Measurements from ENCODE around the gene C9orf50. TPM values are rescaled to one million over a fixed set of nuclear protein-coding genes. Genes with fewer than 3 reads are reported as not detected.

C9orf50 gene
- total RNA-seq, 1 donor from 2014 or later, result not detected

DNA sequence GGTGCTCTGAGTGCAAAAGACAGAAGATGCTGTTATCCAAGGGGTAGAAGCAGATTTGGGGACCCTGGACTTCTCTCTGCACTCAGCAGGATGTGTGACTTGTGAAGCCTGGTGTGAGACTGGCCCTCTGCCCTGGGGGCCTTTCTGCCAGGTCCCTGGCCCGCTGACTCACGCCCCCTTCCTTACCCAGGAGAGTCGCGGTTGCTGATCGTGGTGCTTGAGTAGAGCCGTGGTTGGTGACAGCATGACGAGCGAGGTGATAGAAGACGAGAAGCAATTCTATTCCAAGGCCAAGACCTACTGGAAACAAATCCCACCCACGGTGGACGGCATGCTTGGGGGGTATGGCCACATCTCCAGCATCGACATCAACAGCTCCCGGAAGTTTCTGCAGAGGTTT is 11.6 kb upstream of the C9orf50 start:
- H3K36me3 Mint-ChIP-seq (ENCODE audit: low read depth), result peaks cover 42% of the 10 kb centered on the region
- intact Hi-C loops (cut with micrococcal nuclease), result no loop called here
- no peaks in the 10 kb centered on the region for H3K9me3 Mint-ChIP-seq
- H3K27ac Mint-ChIP-seq, result no peak overlapping the region
- H3K27me3 Mint-ChIP-seq, result no peaks in the 10 kb centered on the region
- H3K4me3 Mint-ChIP-seq, result no peak overlapping the region
- DNase-seq, result no peak
- H3K4me1 Mint-ChIP-seq, result peaks cover 26% of the 10 kb centered on the region

- no peaks in the 10 kb centered on the region for H3K9me3 Mint-ChIP-seq
- DNase-seq, result no peak
- H3K27me3 Mint-ChIP-seq, result no peaks in the 10 kb centered on the region
- intact Hi-C loops (cut with micrococcal nuclease), result no loop called here
- no peak overlapping the region for H3K27ac Mint-ChIP-seq
- peaks cover 45% of the 10 kb centered on the region for H3K36me3 Mint-ChIP-seq (ENCODE audit: low read depth)
- no peak overlapping the region for H3K4me3 Mint-ChIP-seq
- H3K4me1 Mint-ChIP-seq, result peaks cover 30% of the 10 kb centered on the region
These were observed 10.8 kb upstream of the C9orf50 start for GRCh38 chr9:129631674-129632129.

DNA sequence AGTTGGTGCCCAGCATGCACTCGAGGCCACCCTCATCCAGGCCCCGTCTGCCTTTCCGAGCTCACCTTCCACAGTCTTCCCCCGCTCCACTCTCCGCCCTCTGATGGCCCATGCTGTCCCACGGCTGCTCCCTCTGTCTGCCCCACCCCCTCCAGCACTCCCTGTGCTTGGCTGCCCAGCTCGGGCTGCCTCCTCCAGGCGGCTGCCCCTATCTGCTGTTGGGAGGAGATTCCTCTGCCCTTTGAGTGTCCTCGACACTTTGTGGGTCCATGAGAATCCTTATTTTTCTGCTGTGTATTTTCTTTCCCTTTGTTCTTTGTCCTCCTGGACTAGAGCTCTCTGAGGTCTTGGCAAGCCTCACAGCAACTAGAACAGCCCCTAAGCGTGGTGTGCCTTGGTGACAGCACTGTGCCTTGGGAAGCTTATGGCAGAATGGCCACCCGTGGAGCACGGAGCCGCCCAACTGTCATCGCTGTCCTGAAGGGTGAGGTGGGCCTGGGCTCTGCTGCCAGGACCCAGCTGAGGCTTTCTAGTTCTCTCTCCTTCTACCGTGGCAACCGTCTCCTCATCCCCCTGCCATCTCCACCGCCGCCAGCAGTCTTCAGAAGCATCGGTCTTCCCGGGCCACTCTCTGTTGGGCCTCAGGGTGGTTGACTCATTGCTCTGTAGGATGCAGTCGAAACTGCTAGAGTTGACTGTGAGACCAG is 10.2 kb upstream of the C9orf50 start:
- no peak overlapping the region for H3K4me3 Mint-ChIP-seq
- H3K27ac Mint-ChIP-seq, result no peak overlapping the region
- H3K36me3 Mint-ChIP-seq (ENCODE audit: low read depth), result peaks cover 45% of the 10 kb centered on the region
- intact Hi-C loops (cut with micrococcal nuclease), result no loop called here
- no peak for DNase-seq
- H3K27me3 Mint-ChIP-seq, result no peaks in the 10 kb centered on the region
- H3K9me3 Mint-ChIP-seq, result no peaks in the 10 kb centered on the region
- H3K4me1 Mint-ChIP-seq, result peaks cover 31% of the 10 kb centered on the region

- H3K4me3 Mint-ChIP-seq, result no peak overlapping the region
- peaks cover 40% of the 10 kb centered on the region for H3K4me1 Mint-ChIP-seq
- peaks cover 31% of the 10 kb centered on the region for H3K36me3 Mint-ChIP-seq (ENCODE audit: low read depth)
- no peak for DNase-seq
- no peak overlapping the region for H3K27ac Mint-ChIP-seq
- intact Hi-C loops (cut with micrococcal nuclease), result loop anchor here (5.0 kb wide), 1 partner anchor 1077 kb away; the partner anchor contains the start of gene SPTAN1
- H3K27me3 Mint-ChIP-seq, result no peaks in the 10 kb centered on the region
- no peaks in the 10 kb centered on the region for H3K9me3 Mint-ChIP-seq
These were observed 8.4 kb upstream of the C9orf50 start for GRCh38 chr9:129629251-129629820.

- H3K27ac Mint-ChIP-seq, result peak overlapping the region; percentile 25
- no peak for DNase-seq
- H3K36me3 Mint-ChIP-seq (ENCODE audit: low read depth), result peaks cover 28% of the 10 kb centered on the region
- no peak overlapping the region for H3K4me3 Mint-ChIP-seq
- H3K27me3 Mint-ChIP-seq, result no peaks in the 10 kb centered on the region
- no peaks in the 10 kb centered on the region for H3K9me3 Mint-ChIP-seq
- intact Hi-C loops (cut with micrococcal nuclease), result loop anchor here (5.0 kb wide), 1 partner anchor 1076 kb away; the partner anchor contains the start of gene SPTAN1
- peaks cover 44% of the 10 kb centered on the region for H3K4me1 Mint-ChIP-seq
These were observed 7.8 kb upstream of the C9orf50 start for GRCh38 chr9:129628709-129629108.

GRCh38 chr9:129627556-129628440 is 6.9 kb upstream of the C9orf50 start:
- intact Hi-C loops (cut with micrococcal nuclease), result loop anchor here (2.0 to 5.0 kb wide), 2 partner anchors 13 to 1075 kb away; partner anchors contain the start of gene SPTAN1
- H3K9me3 Mint-ChIP-seq, result no peaks in the 10 kb centered on the region
- DNase-seq, result no peak
- H3K4me1 Mint-ChIP-seq, result peaks cover 44% of the 10 kb centered on the region
- peak overlapping the region; percentile 83 for H3K4me3 Mint-ChIP-seq
- peaks cover 22% of the 10 kb centered on the region for H3K36me3 Mint-ChIP-seq (ENCODE audit: low read depth)
- peak overlapping the region; percentile 93 for H3K27ac Mint-ChIP-seq
- H3K27me3 Mint-ChIP-seq, result no peaks in the 10 kb centered on the region

- Mint-ChIP-seq H3K36me3 (ENCODE audit: low read depth) (peaks cover 13% of the 10 kb centered on the region), H3K9me3 (no peaks in the 10 kb centered on the region), H3K4me3 (peak overlapping the region; percentile 83), H3K27ac (peak overlapping the region; percentile 93), H3K4me1 (peaks cover 39% of the 10 kb centered on the region), H3K27me3 (peaks cover 2% of the 10 kb centered on the region)
- DNase-seq, result peak; percentile 83
- intact Hi-C loops (cut with micrococcal nuclease), result loop anchor here (1.0 to 5.0 kb wide), 3 partner anchors 14 to 1074 kb away; partner anchors contain the start of gene SPTAN1
These were observed 5.9 kb upstream of the C9orf50 start for GRCh38 chr9:129626625-129627284.

- peaks cover 8% of the 10 kb centered on the region for H3K27me3 Mint-ChIP-seq
- peak within 1 kb of the TSS; percentile 93 for H3K27ac Mint-ChIP-seq
- peaks cover 33% of the 10 kb centered on the region for H3K4me1 Mint-ChIP-seq
- H3K4me3 Mint-ChIP-seq, result peak within 1 kb of the TSS; percentile 83
- DNase-seq, result peak; percentile 97
- H3K9me3 Mint-ChIP-seq, result no peaks in the 10 kb centered on the region
- intact Hi-C loops (cut with micrococcal nuclease), result loop anchor here (1.0 to 5.0 kb wide), 3 partner anchors 15 to 1074 kb away; partner anchors contain the start of gene SPTAN1
- H3K36me3 Mint-ChIP-seq (ENCODE audit: low read depth), result peaks cover 13% of the 10 kb centered on the region
These were observed 5.3 kb upstream of the C9orf50 start, which contains the start of gene NTMT1 for GRCh38 chr9:129626079-129626624. Gene NTMT1 (plus strand): TSS chr9:129626163. CDS start chr9:129632704, 6,541 bp downstream.

- Mint-ChIP-seq H3K36me3 (ENCODE audit: low read depth) (peaks cover 13% of the 10 kb centered on the region), H3K27ac (peak overlapping the region; percentile 93), H3K9me3 (no peaks in the 10 kb centered on the region), H3K27me3 (peaks cover 13% of the 10 kb centered on the region), H3K4me3 (peak overlapping the region; percentile 83), H3K4me1 (peaks cover 32% of the 10 kb centered on the region)
- intact Hi-C loops (cut with micrococcal nuclease), result loop anchor here (1.0 to 5.0 kb wide), 4 partner anchors 14 to 1073 kb away; partner anchors contain the start of gene SPTAN1
- peak; percentile 81 for DNase-seq
These were observed 4.0 kb upstream of the C9orf50 start for GRCh38 chr9:129624947-129625346.

DNA sequence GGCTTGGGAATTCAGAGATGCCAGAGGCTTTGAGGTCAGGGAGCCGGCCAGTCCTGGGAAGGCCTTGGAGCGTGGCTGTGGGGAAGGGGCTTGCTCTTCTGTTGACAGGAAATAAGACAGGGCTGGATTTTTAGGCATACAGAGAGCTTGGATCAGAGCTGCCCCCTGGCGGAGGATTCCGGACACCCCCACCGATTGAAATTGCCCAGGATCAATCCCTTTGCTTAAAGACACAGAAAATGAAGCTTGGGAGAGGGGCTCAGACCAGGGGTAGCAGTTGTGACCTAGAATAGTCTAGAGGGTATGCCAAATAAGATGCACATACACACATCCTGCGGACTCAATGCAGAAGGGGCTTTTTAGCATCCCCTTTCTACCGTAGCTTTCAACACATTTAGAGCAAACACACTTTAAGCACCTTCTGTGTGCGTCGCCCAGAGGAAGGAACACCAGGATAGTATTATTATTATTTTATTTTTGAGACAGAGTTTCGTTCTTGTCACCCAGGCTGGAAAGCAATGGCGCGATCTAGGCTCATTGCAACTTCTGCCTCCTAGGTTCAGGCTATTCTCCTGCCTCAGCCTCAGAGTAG is 3.4 kb upstream of the C9orf50 start:
- H3K36me3 Mint-ChIP-seq (ENCODE audit: low read depth), result peaks cover 9% of the 10 kb centered on the region
- H3K27me3 Mint-ChIP-seq, result peaks cover 17% of the 10 kb centered on the region
- peak overlapping the region; percentile 84 for H3K4me3 Mint-ChIP-seq
- H3K27ac Mint-ChIP-seq, result peak overlapping the region; percentile 82
- intact Hi-C loops (cut with micrococcal nuclease), result loop anchor here (1.0 to 2.0 kb wide), 3 partner anchors 13 to 485 kb away; no protein-coding TSS in a partner anchor
- peaks cover 28% of the 10 kb centered on the region for H3K4me1 Mint-ChIP-seq
- DNase-seq, result peak; percentile 92
- H3K9me3 Mint-ChIP-seq, result no peaks in the 10 kb centered on the region

- intact Hi-C loops (cut with micrococcal nuclease), result no loop called here
- Mint-ChIP-seq H3K9me3 (peaks cover 2% of the 10 kb centered on the region), H3K36me3 (ENCODE audit: low read depth) (peaks cover 5% of the 10 kb centered on the region), H3K27ac (no peak overlapping the region), H3K27me3 (peaks cover 23% of the 10 kb centered on the region), H3K4me1 (peaks cover 25% of the 10 kb centered on the region), H3K4me3 (no peak overlapping the region)
- DNase-seq, result no peak
These were observed 2.4 kb upstream of the C9orf50 start for GRCh38 chr9:129623331-129623730.

- peaks cover 3% of the 10 kb centered on the region for H3K9me3 Mint-ChIP-seq
- H3K27ac Mint-ChIP-seq, result no peak overlapping the region
- peaks cover 10% of the 10 kb centered on the region for H3K4me1 Mint-ChIP-seq
- H3K4me3 Mint-ChIP-seq, result peak overlapping the region; percentile 3
- no peaks in the 10 kb centered on the region for H3K36me3 Mint-ChIP-seq (ENCODE audit: low read depth)
- intact Hi-C loops (cut with micrococcal nuclease), result loop anchor here (10.0 kb wide), 1 partner anchor 295 kb away; no protein-coding TSS in a partner anchor
- H3K27me3 Mint-ChIP-seq, result peaks cover 37% of the 10 kb centered on the region
- peak; percentile 72 for DNase-seq
These were observed 873 bp downstream of the C9orf50 start for GRCh38 chr9:129619787-129620668.

Measured in activated CD4-positive, alpha-beta T cell treated with anti-CD3 and anti-CD28 coated beads, Interleukin-2, amount 10 ng/mL, durations not matched to agents 24 days and 14 days (primary cell).